ENCODE measurements around the gene TMEM154.

GRCh38 chr4:152661649-152662048 lies 18.1 kb downstream of the TMEM154 start:
- no peak for TF ChIP-seq CTCF (IDR thresholded peaks at IDR 0.05)
- TF ChIP-seq POLR2A (IDR thresholded peaks at IDR 0.05): no peak

All from uterus (tissue), 2 donors.